Suprapubic skin (tissue), 3 donors: ENCODE results near the gene USP31.

ENCODE experiments used
- CTCF ChIP-seq, 2 donors: fragments of 200-600 bp in 1 of 2; fragments of 450-650 bp in 1 of 2; sonication (generic) in 1 of 2; IDR thresholded peaks; one replicate each; pipeline ENCODE4 v1.5.1; 2016 to 2019; ENCODE audit warnings: antibody characterized with exemption in 2 of 2, mild to moderate bottlenecking in 1 of 2, moderate library complexity in 1 of 2
- EP300 ChIP-seq: sonication (generic); formaldehyde crosslinking; IDR thresholded peaks from one replicate; pipeline ENCODE4 v1.6.1; 2017; ENCODE audit warnings: antibody characterized with exemption
- POLR2A ChIP-seq, 2 donors: fragments of 450-650 bp; IDR thresholded peaks; one replicate each; pipeline ENCODE4 v1.6.1; 2017; ENCODE audit warnings: antibody characterized with exemption in 2 of 2, mild to moderate bottlenecking in 2 of 2, moderate library complexity in 2 of 2

GRCh38 chr16:23125277-23125676 lies 24.0 kb downstream of the USP31 start:
- no peak for TF ChIP-seq CTCF (IDR thresholded peaks at IDR 0.05)
- no peak for TF ChIP-seq EP300
- TF ChIP-seq POLR2A (IDR thresholded peaks at IDR 0.05), result no peak
